ENCODE measurements around the gene MAPK1IP1L.

MAPK1IP1L gene

DNA sequence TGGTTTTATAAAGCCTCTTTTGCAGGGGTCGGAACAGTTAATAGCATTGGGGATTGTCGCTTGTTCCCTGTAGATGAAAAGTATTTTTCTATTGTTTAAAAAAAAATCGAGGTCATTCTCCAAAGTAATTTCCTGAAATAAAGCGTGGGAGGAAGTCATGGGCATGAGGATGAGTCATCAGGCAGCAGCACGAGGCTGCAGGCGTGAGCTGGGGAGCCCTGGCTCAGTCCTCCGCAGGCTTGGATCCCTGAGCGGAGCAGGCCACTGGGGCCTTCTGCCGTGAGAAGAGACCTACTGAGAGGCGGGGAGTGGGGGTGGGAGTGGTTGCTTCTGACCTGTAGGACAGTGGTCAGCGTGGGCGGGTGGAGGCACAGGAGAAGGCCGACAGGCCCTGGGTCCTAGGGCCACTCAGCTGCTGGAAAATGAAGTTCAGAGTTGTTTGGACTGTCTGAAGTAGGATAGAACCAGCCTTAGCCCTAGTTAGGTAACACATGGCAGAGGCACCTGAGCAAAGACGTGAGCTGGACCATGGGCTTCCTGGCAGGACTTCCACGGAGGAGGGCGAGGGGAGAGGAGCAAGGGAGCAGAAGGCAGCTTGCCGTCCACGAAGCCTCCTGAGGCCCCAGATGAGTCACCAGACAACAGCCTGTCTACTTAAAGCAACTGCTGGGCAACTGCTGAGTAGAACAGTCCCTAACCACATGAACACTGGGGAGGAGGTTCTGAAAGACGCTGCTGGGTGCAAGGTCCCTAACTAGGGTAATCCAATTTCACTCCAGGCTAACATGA lies 56.5 kb downstream of the MAPK1IP1L start (continued):
- TF ChIP-seq ZNF670 (tag by site-specific recombination; IDR thresholded peaks at IDR 0.05; ENCODE audit: low read depth) (no peak), YY2 (tag by site-specific recombination; IDR thresholded peaks at IDR 0.05) (no peak), FEZF1 (tag by site-specific recombination; IDR thresholded peaks at IDR 0.05) (no peak), ZNF629 (tag by site-specific recombination; IDR thresholded peaks at IDR 0.05) (no peak; the same call in 1 of the 2 replicates), ZFHX2 (tag by site-specific recombination; conservative IDR thresholded peaks at IDR 0.05) (peak; percentile 98), ZNF366 (tag by site-specific recombination; conservative IDR thresholded peaks at IDR 0.05) (peak; percentile 62), ZSCAN30 (tag by site-specific recombination; IDR thresholded peaks at IDR 0.05) (no peak), SCRT2 (tag by site-specific recombination; IDR thresholded peaks at IDR 0.05) (no peak), ZNF266 (tag by site-specific recombination; IDR thresholded peaks at IDR 0.05; ENCODE audit: low read depth) (no peak), KLF8 (tag by site-specific recombination; IDR thresholded peaks at IDR 0.05) (peak; percentile 37; the same call in 1 of the 2 replicates), KLF9 (tag by site-specific recombination; IDR thresholded peaks at IDR 0.05; ENCODE audit: low read depth) (no peak), PRDM1 (tag by site-specific recombination; IDR thresholded peaks at IDR 0.05) (0 out of 2 replicates have a peak, but pooled peaks have one; percentile 0), ZNF521 (tag by site-specific recombination; IDR thresholded peaks at IDR 0.05) (no peak), ZNF37A (tag by site-specific recombination; IDR thresholded peaks at IDR 0.05) (no peak), ZNF623 (tag by site-specific recombination; IDR thresholded peaks at IDR 0.05) (no peak), ZNF777 (tag by site-specific recombination; IDR thresholded peaks at IDR 0.05; ENCODE audit: borderline replicate concordance) (0 out of 2 replicates have a peak, but pooled peaks have one; percentile 44), ZNF214 (tag by site-specific recombination; IDR thresholded peaks at IDR 0.05; ENCODE audit: borderline replicate concordance) (no peak), ZBTB7A (tag by site-specific recombination; IDR thresholded peaks at IDR 0.05; ENCODE audit: low read depth) (no peak), ZNF341 (tag by site-specific recombination; IDR thresholded peaks at IDR 0.05; ENCODE audit: low read depth) (no peak), ZNF138 (tag by site-specific recombination; IDR thresholded peaks at IDR 0.05; ENCODE audit: borderline replicate concordance) (no peak), ZNF211 (tag by site-specific recombination; IDR thresholded peaks at IDR 0.05; ENCODE audit: low read depth) (no peak), ZBTB20 (tag by site-specific recombination; IDR thresholded peaks at IDR 0.05) (0 out of 2 replicates have a peak, but pooled peaks have one; percentile 30)
- TF ChIP-seq, protein P1, sequence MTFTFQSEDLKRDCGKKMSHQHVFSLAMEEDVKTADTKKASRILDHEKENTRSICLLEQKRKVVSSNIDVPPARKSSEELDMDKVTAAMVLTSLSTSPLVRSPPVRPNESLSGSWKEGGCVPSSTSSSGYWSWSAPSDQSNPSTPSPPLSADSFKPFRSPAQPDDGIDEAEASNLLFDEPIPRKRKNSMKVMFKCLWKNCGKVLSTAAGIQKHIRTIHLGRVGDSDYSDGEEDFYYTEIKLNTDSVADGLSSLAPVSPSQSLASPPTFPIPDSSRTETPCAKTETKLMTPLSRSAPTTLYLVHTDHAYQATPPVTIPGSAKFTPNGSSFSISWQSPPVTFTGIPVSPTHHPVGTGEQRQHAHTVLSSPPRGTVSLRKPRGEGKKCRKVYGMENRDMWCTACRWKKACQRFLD (tag by site-specific recombination; IDR thresholded peaks at IDR 0.05) = no peak
- TF ChIP-seq, protein P2, sequence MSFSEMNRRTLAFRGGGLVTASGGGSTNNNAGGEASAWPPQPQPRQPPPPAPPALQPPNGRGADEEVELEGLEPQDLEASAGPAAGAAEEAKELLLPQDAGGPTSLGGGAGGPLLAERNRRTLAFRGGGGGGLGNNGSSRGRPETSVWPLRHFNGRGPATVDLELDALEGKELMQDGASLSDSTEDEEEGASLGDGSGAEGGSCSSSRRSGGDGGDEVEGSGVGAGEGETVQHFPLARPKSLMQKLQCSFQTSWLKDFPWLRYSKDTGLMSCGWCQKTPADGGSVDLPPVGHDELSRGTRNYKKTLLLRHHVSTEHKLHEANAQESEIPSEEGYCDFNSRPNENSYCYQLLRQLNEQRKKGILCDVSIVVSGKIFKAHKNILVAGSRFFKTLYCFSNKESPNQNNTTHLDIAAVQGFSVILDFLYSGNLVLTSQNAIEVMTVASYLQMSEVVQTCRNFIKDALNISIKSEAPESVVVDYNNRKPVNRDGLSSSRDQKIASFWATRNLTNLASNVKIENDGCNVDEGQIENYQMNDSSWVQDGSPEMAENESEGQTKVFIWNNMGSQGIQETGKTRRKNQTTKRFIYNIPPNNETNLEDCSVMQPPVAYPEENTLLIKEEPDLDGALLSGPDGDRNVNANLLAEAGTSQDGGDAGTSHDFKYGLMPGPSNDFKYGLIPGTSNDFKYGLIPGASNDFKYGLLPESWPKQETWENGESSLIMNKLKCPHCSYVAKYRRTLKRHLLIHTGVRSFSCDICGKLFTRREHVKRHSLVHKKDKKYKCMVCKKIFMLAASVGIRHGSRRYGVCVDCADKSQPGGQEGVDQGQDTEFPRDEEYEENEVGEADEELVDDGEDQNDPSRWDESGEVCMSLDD (tag by site-specific recombination; IDR thresholded peaks at IDR 0.05) = no peak; the same call in 1 of the 2 replicates
- TF ChIP-seq, protein P3, sequence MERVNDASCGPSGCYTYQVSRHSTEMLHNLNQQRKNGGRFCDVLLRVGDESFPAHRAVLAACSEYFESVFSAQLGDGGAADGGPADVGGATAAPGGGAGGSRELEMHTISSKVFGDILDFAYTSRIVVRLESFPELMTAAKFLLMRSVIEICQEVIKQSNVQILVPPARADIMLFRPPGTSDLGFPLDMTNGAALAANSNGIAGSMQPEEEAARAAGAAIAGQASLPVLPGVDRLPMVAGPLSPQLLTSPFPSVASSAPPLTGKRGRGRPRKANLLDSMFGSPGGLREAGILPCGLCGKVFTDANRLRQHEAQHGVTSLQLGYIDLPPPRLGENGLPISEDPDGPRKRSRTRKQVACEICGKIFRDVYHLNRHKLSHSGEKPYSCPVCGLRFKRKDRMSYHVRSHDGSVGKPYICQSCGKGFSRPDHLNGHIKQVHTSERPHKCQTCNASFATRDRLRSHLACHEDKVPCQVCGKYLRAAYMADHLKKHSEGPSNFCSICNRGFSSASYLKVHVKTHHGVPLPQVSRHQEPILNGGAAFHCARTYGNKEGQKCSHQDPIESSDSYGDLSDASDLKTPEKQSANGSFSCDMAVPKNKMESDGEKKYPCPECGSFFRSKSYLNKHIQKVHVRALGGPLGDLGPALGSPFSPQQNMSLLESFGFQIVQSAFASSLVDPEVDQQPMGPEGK (tag by site-specific recombination; IDR thresholded peaks at IDR 0.05) = no peak
- TF ChIP-seq, protein P4, sequence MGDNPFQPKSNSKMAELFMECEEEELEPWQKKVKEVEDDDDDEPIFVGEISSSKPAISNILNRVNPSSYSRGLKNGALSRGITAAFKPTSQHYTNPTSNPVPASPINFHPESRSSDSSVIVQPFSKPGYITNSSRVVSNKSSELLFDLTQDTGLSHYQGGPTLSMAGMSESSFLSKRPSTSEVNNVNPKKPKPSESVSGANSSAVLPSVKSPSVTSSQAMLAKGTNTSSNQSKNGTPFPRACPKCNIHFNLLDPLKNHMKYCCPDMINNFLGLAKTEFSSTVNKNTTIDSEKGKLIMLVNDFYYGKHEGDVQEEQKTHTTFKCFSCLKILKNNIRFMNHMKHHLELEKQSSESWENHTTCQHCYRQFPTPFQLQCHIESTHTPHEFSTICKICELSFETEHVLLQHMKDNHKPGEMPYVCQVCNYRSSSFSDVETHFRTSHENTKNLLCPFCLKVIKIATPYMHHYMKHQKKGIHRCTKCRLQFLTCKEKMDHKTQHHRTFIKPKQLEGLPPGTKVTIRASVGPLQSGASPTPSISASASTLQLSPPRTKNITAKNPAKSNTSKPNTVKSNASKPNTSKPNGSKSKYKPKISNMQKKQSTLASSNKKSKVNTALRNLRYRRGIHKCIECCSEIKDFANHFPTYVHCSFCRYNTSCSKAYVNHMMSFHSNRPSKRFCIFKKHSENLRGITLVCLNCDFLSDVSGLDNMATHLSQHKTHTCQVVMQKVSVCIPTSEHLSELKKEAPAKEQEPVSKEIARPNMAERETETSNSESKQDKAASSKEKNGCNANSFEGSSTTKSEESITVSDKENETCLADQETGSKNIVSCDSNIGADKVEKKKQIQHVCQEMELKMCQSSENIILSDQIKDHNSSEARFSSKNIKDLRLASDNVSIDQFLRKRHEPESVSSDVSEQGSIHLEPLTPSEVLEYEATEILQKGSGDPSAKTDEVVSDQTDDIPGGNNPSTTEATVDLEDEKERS (tag by site-specific recombination; IDR thresholded peaks at IDR 0.05) = no peak
- TF ChIP-seq, protein P5, sequence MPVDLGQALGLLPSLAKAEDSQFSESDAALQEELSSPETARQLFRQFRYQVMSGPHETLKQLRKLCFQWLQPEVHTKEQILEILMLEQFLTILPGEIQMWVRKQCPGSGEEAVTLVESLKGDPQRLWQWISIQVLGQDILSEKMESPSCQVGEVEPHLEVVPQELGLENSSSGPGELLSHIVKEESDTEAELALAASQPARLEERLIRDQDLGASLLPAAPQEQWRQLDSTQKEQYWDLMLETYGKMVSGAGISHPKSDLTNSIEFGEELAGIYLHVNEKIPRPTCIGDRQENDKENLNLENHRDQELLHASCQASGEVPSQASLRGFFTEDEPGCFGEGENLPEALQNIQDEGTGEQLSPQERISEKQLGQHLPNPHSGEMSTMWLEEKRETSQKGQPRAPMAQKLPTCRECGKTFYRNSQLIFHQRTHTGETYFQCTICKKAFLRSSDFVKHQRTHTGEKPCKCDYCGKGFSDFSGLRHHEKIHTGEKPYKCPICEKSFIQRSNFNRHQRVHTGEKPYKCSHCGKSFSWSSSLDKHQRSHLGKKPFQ (tag by site-specific recombination; IDR thresholded peaks at IDR 0.05) = no peak
- TF ChIP-seq, protein P6, sequence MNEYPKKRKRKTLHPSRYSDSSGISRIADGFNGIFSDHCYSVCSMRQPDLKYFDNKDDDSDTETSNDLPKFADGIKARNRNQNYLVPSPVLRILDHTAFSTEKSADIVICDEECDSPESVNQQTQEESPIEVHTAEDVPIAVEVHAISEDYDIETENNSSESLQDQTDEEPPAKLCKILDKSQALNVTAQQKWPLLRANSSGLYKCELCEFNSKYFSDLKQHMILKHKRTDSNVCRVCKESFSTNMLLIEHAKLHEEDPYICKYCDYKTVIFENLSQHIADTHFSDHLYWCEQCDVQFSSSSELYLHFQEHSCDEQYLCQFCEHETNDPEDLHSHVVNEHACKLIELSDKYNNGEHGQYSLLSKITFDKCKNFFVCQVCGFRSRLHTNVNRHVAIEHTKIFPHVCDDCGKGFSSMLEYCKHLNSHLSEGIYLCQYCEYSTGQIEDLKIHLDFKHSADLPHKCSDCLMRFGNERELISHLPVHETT (tag by site-specific recombination; IDR thresholded peaks at IDR 0.05) = 0 out of 2 replicates have a peak, but pooled peaks have one; percentile 19
